ENCODE results near the gene PACSIN1. TPM values are rescaled to one million over a fixed set of nuclear protein-coding genes. Genes with fewer than 3 reads are reported as not detected.

PACSIN1 gene
- total RNA-seq, 4 donors from 2014 or later = 0.28 TPM; not detected in 3

GRCh38 chr6:34514112-34514511 is 48.2 kb downstream of the PACSIN1 start:
- intact Hi-C loops (cut with DNase I; ENCODE audit: low total_unique reads) = no loop called here
- Histone ChIP-seq H3K27me3 (no peaks in the 10 kb centered on the region), H3K27ac (no peak overlapping the region), H3K4me1 (no peaks in the 10 kb centered on the region), H3K9me3 (no peaks in the 10 kb centered on the region), H3K36me3 (no peaks in the 10 kb centered on the region), H3K4me3 (no peak overlapping the region)
- no peak for DNase-seq
- no peak for TF ChIP-seq POLR2A (IDR thresholded peaks at IDR 0.05)
- TF ChIP-seq CTCF (IDR thresholded peaks at IDR 0.05) = no peak

GRCh38 chr6:34514593-34515472 is 49.0 kb downstream of the PACSIN1 start:
- Histone ChIP-seq H3K27ac (no peak overlapping the region), H3K4me1 (no peaks in the 10 kb centered on the region), H3K27me3 (no peaks in the 10 kb centered on the region), H3K36me3 (no peaks in the 10 kb centered on the region), H3K9me3 (no peaks in the 10 kb centered on the region), H3K4me3 (no peak overlapping the region)
- intact Hi-C loops (cut with DNase I; ENCODE audit: low total_unique reads) = no loop called here
- TF ChIP-seq POLR2A (IDR thresholded peaks at IDR 0.05) (no peak), CTCF (IDR thresholded peaks at IDR 0.05) (no peak)
- DNase-seq = peak in 1 of 2 donors; percentile 31

- H3K4me3 ChIP-seq = no peak overlapping the region
- H3K27ac ChIP-seq = no peak overlapping the region
- no peaks in the 10 kb centered on the region for H3K9me3 ChIP-seq
- no peaks in the 10 kb centered on the region for H3K4me1 ChIP-seq
- intact Hi-C loops (cut with DNase I; ENCODE audit: low total_unique reads) = no loop called here
- no peaks in the 10 kb centered on the region for H3K36me3 ChIP-seq
- peak in 1 of 2 donors; percentile 3 for DNase-seq
- H3K27me3 ChIP-seq = no peaks in the 10 kb centered on the region
- TF ChIP-seq CTCF (IDR thresholded peaks at IDR 0.05) (no peak), POLR2A (IDR thresholded peaks at IDR 0.05) (no peak)
Measured at GRCh38 chr6:34515473-34516387, 49.9 kb downstream of the PACSIN1 start.

GRCh38 chr6:34516391-34517324 is 50.8 kb downstream of the PACSIN1 start:
- Histone ChIP-seq H3K4me1 (no peaks in the 10 kb centered on the region), H3K9me3 (no peaks in the 10 kb centered on the region), H3K27ac (no peak overlapping the region), H3K27me3 (no peaks in the 10 kb centered on the region), H3K36me3 (no peaks in the 10 kb centered on the region), H3K4me3 (no peak overlapping the region)
- intact Hi-C loops (cut with DNase I; ENCODE audit: low total_unique reads) = no loop called here
- TF ChIP-seq CTCF (IDR thresholded peaks at IDR 0.05) = no peak
- no peak for TF ChIP-seq POLR2A (IDR thresholded peaks at IDR 0.05)
- no peak for DNase-seq
